HG02885 (cell line): Measurements from ENCODE around the gene ANKRD28.
A peak's percentile ranks its signal among the peaks of the same experiment; 100 is the strongest.
"Not testable (repeated sequence)": the region's sequence is repeated elsewhere in the genome, so short reads cannot be mapped to it uniquely, and the experiment has no call there.

Experiments
- ATAC-seq: cut with Tn5 transposase; IDR thresholded peaks from one replicate; pipeline ENCODE4 v1.9.1; 2021; ENCODE audit warnings: mild to moderate bottlenecking; ENCODE audit not compliant: unreplicated experiment, poor library complexity

ANKRD28 gene

GRCh38 chr3:15778332-15778858, 19.4 kb downstream of the ANKRD28 start:
- no peak for ATAC-seq

GRCh38 chr3:15774931-15775560, 22.7 kb downstream of the ANKRD28 start:
- ATAC-seq: peak; percentile 71

- ATAC-seq: no peak
These were observed 26.3 kb downstream of the ANKRD28 start for GRCh38 chr3:15771444-15771843.

- peak; percentile 59 for ATAC-seq
These were observed 28.4 kb downstream of the ANKRD28 start for GRCh38 chr3:15769256-15769915.

- peak; percentile 76 for ATAC-seq
These were observed 29.1 kb downstream of the ANKRD28 start for GRCh38 chr3:15768421-15769255.

- no peak for ATAC-seq
These were observed 31.4 kb downstream of the ANKRD28 start for GRCh38 chr3:15766406-15766805.

- no peak for ATAC-seq
These were observed 39.5 kb downstream of the ANKRD28 start for GRCh38 chr3:15758295-15758694.

GRCh38 chr3:15757824-15758223, 40.0 kb downstream of the ANKRD28 start:
- no peak for ATAC-seq

GRCh38 chr3:15756505-15756904, 41.3 kb downstream of the ANKRD28 start:
- ATAC-seq: no peak

- no peak for ATAC-seq
These were observed 42.0 kb downstream of the ANKRD28 start for GRCh38 chr3:15755780-15756179.

GRCh38 chr3:15755181-15755580, 42.6 kb downstream of the ANKRD28 start:
- no peak for ATAC-seq

- ATAC-seq: no peak
These were observed 43.7 kb downstream of the ANKRD28 start for GRCh38 chr3:15754047-15754446.

GRCh38 chr3:15753056-15753710, 44.6 kb downstream of the ANKRD28 start:
- ATAC-seq: no peak

GRCh38 chr3:15750879-15751278, 46.9 kb downstream of the ANKRD28 start:
- no peak for ATAC-seq

- no peak for ATAC-seq
These were observed 47.6 kb downstream of the ANKRD28 start for GRCh38 chr3:15750143-15750542.

- ATAC-seq: not testable (repeated sequence)
These were observed 51.9 kb downstream of the ANKRD28 start for GRCh38 chr3:15745896-15746295.

- ATAC-seq: no peak
These were observed 53.6 kb downstream of the ANKRD28 start for GRCh38 chr3:15744176-15744575.

- ATAC-seq: no peak
These were observed 54.2 kb downstream of the ANKRD28 start for GRCh38 chr3:15743587-15744009.

- ATAC-seq: not testable (repeated sequence)
These were observed 55.5 kb downstream of the ANKRD28 start for GRCh38 chr3:15742236-15742635.

GRCh38 chr3:15738616-15739005, 59.2 kb downstream of the ANKRD28 start:
- not testable (repeated sequence) for ATAC-seq
